ENCODE data around the gene SLC25A53. TPM values are rescaled to one million over a fixed set of nuclear protein-coding genes. Genes with fewer than 3 reads are reported as not detected.

Gene SLC25A53
- 21.5 and 32.1 TPM in 2 replicates for total RNA-seq (2013; cell fraction: nucleolus; rRNA removed)
- total RNA-seq (2014; rRNA removed) (7.5 and 8.9 TPM in 2 replicates), total RNA-seq (2014; rRNA removed; fragmentation: Illumina TruSeq; extraction: Trizol) (6.7 and 7.9 TPM in 2 replicates), total RNA-seq (2021) (5.5 and 5.6 TPM in 2 replicates), polyA plus RNA-seq (2011; rRNA removed) (11.4 and 13.9 TPM in 2 replicates), polyA plus RNA-seq (2014; fragmentation: Illumina TruSeq; extraction: Trizol) (9.4 and 10.1 TPM in 2 replicates), polyA plus RNA-seq (2014; fragmentation: Nextera tagmentation; extraction: Ambion mirVana) (1 to 10 TPM; 4.1 to 5.0 TPM), polyA plus RNA-seq (2014; rRNA removed) (8.3 and 10.2 TPM in 2 replicates), polyA plus RNA-seq (2016; fragmentation: Nextera tagmentation; extraction: Ambion mirVana) (1 to 10 TPM; 6.6 to 7.3 TPM), polyA minus RNA-seq (2011; rRNA and poly(A)+ RNA removed) (6.6 and 8.4 TPM in 2 replicates), Bru-seq, nascent RNA (percentile 58 among the genes with signal in this experiment), BruChase-seq, experiment 1, labeled RNA remaining after a 6-hour chase (percentile 66 among the genes with signal in this experiment), BruChase-seq, experiment 2, labeled RNA remaining after a 2-hour chase (percentile 66 among the genes with signal in this experiment)
- 2.6 TPM for polyA plus RNA-seq (2011; ENCODE audit: low read depth)
- 9.5 and 11.6 TPM in 2 replicates for polyA plus RNA-seq (2011; cell fraction: cytosol; rRNA removed)
- polyA plus RNA-seq (2011; cell fraction: nucleus; rRNA removed): 8.4 and 9.7 TPM in 2 replicates
- 4.2 and 5.5 TPM in 2 replicates for polyA plus RNA-seq (2012)
- 2.7 and 6.0 TPM in 2 replicates for polyA minus RNA-seq (2011; cell fraction: cytosol; rRNA and poly(A)+ RNA removed)
- 4.8 and 6.4 TPM in 2 replicates for polyA minus RNA-seq (2011; cell fraction: nucleus; rRNA and poly(A)+ RNA removed)
- long read RNA-seq, experiment 1, partial matches to known transcripts: 0 of 2 reads
- long read RNA-seq, experiment 1, other reads (novel, unspliced or antisense): 1 of 2 reads
- long read RNA-seq, experiment 2, transcript SLC25A53-201 (2 exons, 731 nt): major isoform, 5 of 10 reads
- long read RNA-seq, experiment 2, partial matches to known transcripts: 0 of 10 reads
- long read RNA-seq, experiment 2, other reads (novel, unspliced or antisense): 5 of 10 reads

- Histone ChIP-seq H3K4me2 (ENCODE audit: control insufficient read depth, insufficient read depth) (peak within 1 kb of the TSS; percentile 47), H3K9me3 (replicated peaks; ENCODE audit: control insufficient read depth, insufficient read depth, low read length) (no peaks in the 10 kb centered on the region), H3K79me2 (ENCODE audit: control insufficient read depth, insufficient read depth, low read length) (peaks cover 11% of the 10 kb centered on the region), H3K36me3 (ENCODE audit: control insufficient read depth in 2 of 2, insufficient read depth in 2 of 2, low read length in 1 of 2) (no peaks in the 10 kb centered on the region), H3K4me1 (ENCODE audit: control insufficient read depth, insufficient read depth, low read length) (no peaks in the 10 kb centered on the region), H3K9ac (ENCODE audit: control insufficient read depth, insufficient read depth, low read length) (peak within 1 kb of the TSS; percentile 78), H2AFZ (ENCODE audit: control insufficient read depth, low read depth, low read length) (peak within 1 kb of the TSS; percentile 64), H3K27ac (ENCODE audit: control insufficient read depth, insufficient read depth) (peak within 1 kb of the TSS; percentile 77), H3K27me3 (replicated peaks in 1 of 2; ENCODE audit: control insufficient read depth in 2 of 2, insufficient read depth in 2 of 2, low read length in 1 of 2) (no peaks in the 10 kb centered on the region), H3K4me3 (peak within 1 kb of the TSS; percentile 60), H4K20me1 (ENCODE audit: control insufficient read depth, insufficient read depth) (no peaks in the 10 kb centered on the region)
- DNase-seq (ENCODE audit: low read depth, low spot score) (peak; percentile 69), ATAC-seq (peak; percentile 95), FAIRE-seq (peak; percentile 70)
- ChIA-PET POLR2A (interaction anchor here (1.7 kb wide), 1 partner anchor 9 kb away, joined by 16 read pairs; the partner anchor contains the start of gene FAM199X), CTCF (interaction anchor here (0.7 to 1.7 kb wide), 7 partner anchors 9 to 312 kb away, joined by 3 to 16 read pairs (median 4); partner anchors contain the start of genes FAM199X and ZCCHC18), SMC1A (ENCODE audit: uncharacterized antibody, unreplicated experiment) (interaction anchor here (0.9 to 2.4 kb wide), 3 partner anchors 10 to 45 kb away, joined by 3 to 20 read pairs (median 6); partner anchors contain the start of genes FAM199X and ZCCHC18), RAD21 (ENCODE audit: unreplicated experiment) (interaction anchor here (1.2 to 1.3 kb wide), 2 partner anchors 9 to 44 kb away, joined by 4 to 8 read pairs; partner anchors contain the start of gene ZCCHC18)
- intact Hi-C loops (cut with micrococcal nuclease; ENCODE audit: unreplicated experiment): loop anchor here (1.0 kb wide), 1 partner anchor 9 kb away; the partner anchor contains the start of gene FAM199X
- in situ Hi-C loops (cut with MboI): loop anchor here (10.0 kb wide), 1 partner anchor 472 kb away; the partner anchor contains the start of gene MORF4L2
- WGBS (ENCODE audit: insufficient coverage, insufficient replicate concordance, low lambda C conversion rate, missing lambda C conversion rate): 35% methylated on average over 42 of the region's 44 CpGs
- TSS peak; percentile 93 for BruUV-seq (replicated peaks)
- TF ChIP-seq ZBTB4 (CRISPR knock-in tag; IDR thresholded peaks at IDR 0.05): no peak
- TF ChIP-seq KDM1A (IDR thresholded peaks at IDR 0.05; ENCODE audit: borderline replicate concordance): no peak
- no peak for TF ChIP-seq JUND (IDR thresholded peaks at IDR 0.05; ENCODE audit: low read depth, low read length)
- no peak for TF ChIP-seq POLR2AphosphoS2 (IDR thresholded peaks at IDR 0.05; ENCODE audit: low read depth, low read length)
- TF ChIP-seq CBX3 (IDR thresholded peaks at IDR 0.05; ENCODE audit: borderline replicate concordance, low read depth): no peak
- TF ChIP-seq NRF1 (conservative IDR thresholded peaks at IDR 0.05; ENCODE audit: low read depth, low read length): no peak
- no peak for TF ChIP-seq BRCA1 (IDR thresholded peaks at IDR 0.05; ENCODE audit: low read depth, low read length)
- TF ChIP-seq SREBF1 (IDR thresholded peaks at IDR 0.05; ENCODE audit: low read length): peak; percentile 4; the same call in 1 of the 2 replicates
- no peak for TF ChIP-seq ZNF622 (IDR thresholded peaks at IDR 0.05)
- TF ChIP-seq MAX (IDR thresholded peaks at IDR 0.05; ENCODE audit: low read depth, low read length): peak; percentile 51; the same call in 1 of the 2 replicates
- TF ChIP-seq CBFB (IDR thresholded peaks at IDR 0.05; ENCODE audit: low read depth): peak; percentile 47; the same call in 1 of the 2 replicates
- TF ChIP-seq GABPA (IDR thresholded peaks at IDR 0.05; ENCODE audit: low read depth): peak; percentile 93
- peak in 1 of 2 experiments; percentile 93; a peak in 2 of 3 replicates for TF ChIP-seq EGR1 (IDR thresholded peaks at IDR 0.05; ENCODE audit: borderline replicate concordance in 1 of 2, low read depth in 2 of 2, low read length in 2 of 2)
Measured at GRCh38 chrX:104156630-104157529, at the start of gene SLC25A53. SLC25A53 (minus strand) TSS chrX:104157009; CDS start chrX:104105257, 51,752 bp downstream.

Measured in GM12878 (cell line).